Thyroid gland (tissue), 4 donors: ENCODE results near the gene GLI2.

ENCODE experiments used
- CTCF ChIP-seq, 6 experiments: fragments of 200-600 bp in 3 of 6; fragments of 450-650 bp in 3 of 6; sonication (generic) in 3 of 6; IDR thresholded peaks; one replicate each; pipeline ENCODE4 v1.5.1; 2016 to 2019; ENCODE audit warnings: antibody characterized with exemption in 6 of 6, mild to moderate bottlenecking in 2 of 6, inconsistent platforms in 1 of 6, moderate library complexity in 1 of 6
- POLR2A ChIP-seq, 2 donors: fragments of 450-650 bp; IDR thresholded peaks; one replicate each; pipeline ENCODE4 v1.6.1; 2017; ENCODE audit warnings: antibody characterized with exemption in 2 of 2, mild to moderate bottlenecking in 2 of 2, moderate library complexity in 1 of 2

- TF ChIP-seq CTCF (IDR thresholded peaks at IDR 0.05) (no peak), POLR2A (IDR thresholded peaks at IDR 0.05) (no peak)
Observed at GRCh38 chr2:120745420-120746111, 9.9 kb downstream of the GLI2 start.
